Right cardiac atrium (tissue), 5 donors: Measurements from ENCODE around the gene SIVA1. TPM values are rescaled to one million over a fixed set of nuclear protein-coding genes. Genes with fewer than 3 reads are reported as not detected.

Experiments used
- ATAC-seq, 2 donors: fragments of 200-7000 bp; cut with Tn5 transposase; one replicate each; pipeline versions ENCODE4 v1.8.0 to v1.9.1; 2020; ENCODE audit warnings: moderate library complexity in 2 of 2, mild to moderate bottlenecking in 1 of 2
- DNase-seq, 3 donors: peaks; one replicate each; pipeline ENCODE4 v3.0.0-alpha.2; 2020
- H3K27ac ChIP-seq: one replicate; pipeline ENCODE4 v1.5.1; 2013; ENCODE audit warnings: mild to moderate bottlenecking, low read length, control low read depth, moderate library complexity
- H3K27me3 ChIP-seq: one replicate; pipeline ENCODE4 v1.6.1; 2013; ENCODE audit not compliant: control insufficient read depth, insufficient read depth
- H3K4me1 ChIP-seq: one replicate; pipeline ENCODE4 v1.6.1; 2013; ENCODE audit warnings: low read length; ENCODE audit not compliant: control insufficient read depth, insufficient read depth
- H3K4me3 ChIP-seq: one replicate; pipeline ENCODE4 v1.5.1; 2013; ENCODE audit warnings: low read length, control low read depth
- H3K9me3 ChIP-seq: one replicate; pipeline ENCODE4 v1.6.1; 2013; ENCODE audit warnings: low read length; ENCODE audit not compliant: control insufficient read depth
- WGBS: extraction: QIAGEN DNeasy Blood & Tissue Kit; methylation state at CpG from one replicate; pipeline ENCODE4 v1.1.7; 2013; 5-methylcytosine and 5-hydroxymethylcytosine counted together
- intact Hi-C, 4 donors: fragments of 100-400 bp; cut with DNase I; formaldehyde crosslinking; loops; one replicate each; pipeline versions ENCODE4 v1.11.0 to v1.14.0; 2022 to 2023
- polyA plus RNA-seq: library from polyadenylated mRNA; stranded (reverse); fragments of 200-250 nt; gene quantifications from one replicate; pipeline ENCODE4 v1.2.3, GENCODE V29; 2013
- total RNA-seq, 4 donors: library from RNA; stranded (reverse); fragmentation: NEBNext Ultra II Directional; extraction: Animal tissue kit (Norgen Biotek cat#: 25700); gene quantifications; one replicate each; pipeline ENCODE4 v1.2.1, GENCODE V29; 2021
- donor health status: healthy with polysubstance abuse.
- donor health status: DM: no; HTN: yes; CAD: no.
- donor health status: DM: no; HTN: no; CAD: no.
- donor health status: DM: no; HTN: yes; CAD: no; lungs with severe emphysema.
- donor health status: DM: yes; HTN: yes; CAD: no.

SIVA1 gene
- total and polyA plus RNA-seq, 5 donors = 74.6 to 201 (median 85.1) TPM

- ATAC-seq (no peak), DNase-seq (peak in 2 of 3 donors; percentile 46 to 49)
- H3K27me3 ChIP-seq = no peaks in the 10 kb centered on the region
- 89% methylated on average over 28 of the region's 28 CpGs for WGBS
- H3K9me3 ChIP-seq = no peaks in the 10 kb centered on the region
- intact Hi-C loops = no loop called here
- H3K27ac ChIP-seq = no peak overlapping the region
- no peak overlapping the region for H3K4me3 ChIP-seq
- H3K4me1 ChIP-seq = no peaks in the 10 kb centered on the region
Observed at GRCh38 chr14:104782086-104782807, 29.3 kb downstream of the SIVA1 start.

GRCh38 chr14:104782808-104783139 lies 29.8 kb downstream of the SIVA1 start:
- no peaks in the 10 kb centered on the region for H3K9me3 ChIP-seq
- no peak overlapping the region for H3K27ac ChIP-seq
- no peaks in the 10 kb centered on the region for H3K27me3 ChIP-seq
- intact Hi-C loops = no loop called here
- no peaks in the 10 kb centered on the region for H3K4me1 ChIP-seq
- 79% methylated on average over 13 of the region's 13 CpGs for WGBS
- no peak for ATAC-seq
- H3K4me3 ChIP-seq = no peak overlapping the region
- peak in 2 of 3 donors; percentile 49 to 56 for DNase-seq

GRCh38 chr14:104783484-104784217 lies 30.7 kb downstream of the SIVA1 start:
- peak; percentile 14 to 60 (median 31) for DNase-seq
- Histone ChIP-seq H3K27ac (no peak overlapping the region), H3K4me3 (no peak overlapping the region), H3K27me3 (no peaks in the 10 kb centered on the region), H3K9me3 (no peaks in the 10 kb centered on the region), H3K4me1 (no peaks in the 10 kb centered on the region)
- no peak for ATAC-seq
- WGBS = 88% methylated on average over 16 of the region's 16 CpGs
- intact Hi-C loops = no loop called here

GRCh38 chr14:104784218-104784568 lies 31.2 kb downstream of the SIVA1 start:
- H3K4me1 ChIP-seq = no peaks in the 10 kb centered on the region
- H3K9me3 ChIP-seq = no peaks in the 10 kb centered on the region
- ATAC-seq (no peak), DNase-seq (peak; percentile 11 to 53 (median 39))
- H3K27me3 ChIP-seq = no peaks in the 10 kb centered on the region
- H3K4me3 ChIP-seq = no peak overlapping the region
- WGBS = 88% methylated on average over 9 of the region's 9 CpGs
- H3K27ac ChIP-seq = no peak overlapping the region
- intact Hi-C loops = no loop called here

- DNase-seq = peak; percentile 29 to 71 (median 70)
- intact Hi-C loops = no loop called here
- no peaks in the 10 kb centered on the region for H3K4me1 ChIP-seq
Observed at GRCh38 chr14:104784846-104785707, 32.1 kb downstream of the SIVA1 start.

GRCh38 chr14:104785708-104786080 lies 32.7 kb downstream of the SIVA1 start:
- Histone ChIP-seq H3K4me3 (no peak overlapping the region), H3K9me3 (no peaks in the 10 kb centered on the region), H3K27ac (no peak overlapping the region), H3K4me1 (no peaks in the 10 kb centered on the region), H3K27me3 (no peaks in the 10 kb centered on the region)
- ATAC-seq (no peak), DNase-seq (peak in 2 of 3 donors; percentile 30 to 47)
- intact Hi-C loops = no loop called here
- 88% methylated on average over 13 of the region's 13 CpGs for WGBS

More at GRCh38 chr14:104784846-104785707, 32.1 kb downstream of the SIVA1 start:
- Histone ChIP-seq H3K9me3 (no peaks in the 10 kb centered on the region), H3K4me3 (no peak overlapping the region), H3K27ac (no peak overlapping the region), H3K27me3 (no peaks in the 10 kb centered on the region)
- no peak for ATAC-seq
- 79% methylated on average over 36 of the region's 36 CpGs for WGBS

GRCh38 chr14:104786091-104786586 lies 33.2 kb downstream of the SIVA1 start:
- intact Hi-C loops = no loop called here
- Histone ChIP-seq H3K4me3 (no peak overlapping the region), H3K4me1 (no peaks in the 10 kb centered on the region), H3K9me3 (no peaks in the 10 kb centered on the region), H3K27ac (no peak overlapping the region), H3K27me3 (no peaks in the 10 kb centered on the region)
- ATAC-seq = peak in 1 of 2 donors; percentile 6
- 62% methylated on average over 12 of the region's 14 CpGs for WGBS
- DNase-seq = peak; percentile 32 to 79 (median 76)

- H3K4me1 ChIP-seq = no peaks in the 10 kb centered on the region
- intact Hi-C loops = no loop called here
Observed at GRCh38 chr14:104786726-104787675, 34.1 kb downstream of the SIVA1 start.

GRCh38 chr14:104787736-104788135 lies 34.8 kb downstream of the SIVA1 start:
- 78% methylated on average over 7 of the region's 7 CpGs for WGBS
- peak; percentile 32 to 77 (median 69) for DNase-seq
- no peaks in the 10 kb centered on the region for H3K9me3 ChIP-seq
- no peak for ATAC-seq
- intact Hi-C loops = no loop called here
- H3K27ac ChIP-seq = no peak overlapping the region
- no peaks in the 10 kb centered on the region for H3K4me1 ChIP-seq
- no peaks in the 10 kb centered on the region for H3K27me3 ChIP-seq
- H3K4me3 ChIP-seq = no peak overlapping the region

More at GRCh38 chr14:104786726-104787675, 34.1 kb downstream of the SIVA1 start:
- ATAC-seq (no peak), DNase-seq (peak; percentile 10 to 67 (median 55))
- H3K27ac ChIP-seq = no peak overlapping the region
- no peaks in the 10 kb centered on the region for H3K9me3 ChIP-seq
- no peak overlapping the region for H3K4me3 ChIP-seq
- 81% methylated on average over 30 of the region's 30 CpGs for WGBS
- no peaks in the 10 kb centered on the region for H3K27me3 ChIP-seq
